HepG2 (cell line): ENCODE measurements around the gene LMX1B. TPM values are rescaled to one million over a fixed set of nuclear protein-coding genes. Genes with fewer than 3 reads are reported as not detected.

Source experiments
- CREBL2 ChIP-seq: sonication (generic); formaldehyde crosslinking; IDR thresholded peaks from 2 replicates; pipeline ENCODE4 v1.8.1; 2023; ENCODE audit warnings: missing genetic modification reagents, mild to moderate bottlenecking, borderline replicate concordance
- IKZF4 ChIP-seq: sonication (generic); formaldehyde crosslinking; IDR thresholded peaks from 2 replicates; pipeline ENCODE4 v1.5.1; 2020; ENCODE audit warnings: borderline replicate concordance, mild to moderate bottlenecking, low read depth, missing genetic modification reagents; ENCODE audit errors: not compliant biosample characterization
- IKZF5 ChIP-seq: IDR thresholded peaks from 2 replicates; pipeline ENCODE4 v1.6.1; 2018; ENCODE audit warnings: missing genetic modification reagents, mild to moderate bottlenecking, missing compliant biosample characterization
- JUNB ChIP-seq: sonication (generic); formaldehyde crosslinking; IDR thresholded peaks from 2 replicates; pipeline ENCODE4 v1.8.0; 2022; ENCODE audit warnings: missing genetic modification reagents, mild to moderate bottlenecking, borderline replicate concordance
- MBD4 ChIP-seq: IDR thresholded peaks from 2 replicates; pipeline ENCODE4 v1.6.1; 2012; ENCODE audit warnings: low read length, inconsistent platforms, borderline replicate concordance
- RERE ChIP-seq: IDR thresholded peaks from 2 replicates; pipeline ENCODE4 v1.6.1; 2016; ENCODE audit warnings: low read depth, missing genetic modification reagents, missing compliant biosample characterization
- TCF12 ChIP-seq, 2 experiments: fragments of 450-650 bp in 1 of 2; sonication (generic) in 1 of 2; formaldehyde crosslinking in 1 of 2; IDR thresholded peaks; 2 replicates each; pipeline versions ENCODE4 v1.6.1 to v1.8.0; 2017 to 2022; ENCODE audit warnings: antibody characterized with exemption in 1 of 2, mild to moderate bottlenecking in 1 of 2, missing genetic modification reagents in 1 of 2, moderate library complexity in 1 of 2
- TRAFD1 ChIP-seq: sonication (generic); formaldehyde crosslinking; IDR thresholded peaks from 2 replicates; pipeline ENCODE4 v1.5.1; 2020; ENCODE audit warnings: missing genetic modification reagents, mild to moderate bottlenecking, borderline replicate concordance
- ZNF3 ChIP-seq: IDR thresholded peaks from 2 replicates; pipeline ENCODE4 v1.7.0; 2017; ENCODE audit warnings: inconsistent platforms
- ZNF343 ChIP-seq: sonication (generic); formaldehyde crosslinking; IDR thresholded peaks from 2 replicates; pipeline ENCODE4 v1.4.0; 2020; ENCODE audit warnings: mild to moderate bottlenecking, missing genetic modification reagents
- ZNF619 ChIP-seq: sonication (generic); formaldehyde crosslinking; IDR thresholded peaks from 2 replicates; pipeline ENCODE4 v1.4.0; 2020; ENCODE audit warnings: mild to moderate bottlenecking, missing genetic modification reagents
- ZNF674 ChIP-seq: sonication (generic); formaldehyde crosslinking; IDR thresholded peaks from 2 replicates; pipeline ENCODE4 v1.5.0; 2020; ENCODE audit warnings: low read depth, mild to moderate bottlenecking, missing genetic modification reagents
- polyA plus RNA-seq, 8 experiments: library from polyadenylated mRNA; depleted of rRNA in 3 of 8; stranded (reverse) in 7 of 8; unstranded in 1 of 8; fragments of >200 nt; fragmentation: Illumina TruSeq in 4 of 8; extraction: Trizol in 4 of 8; gene quantifications; 2 replicates each; pipeline versions ENCODE4 v1.2.1 to v1.2.3, GENCODE V29; 2011 to 2016; ENCODE audit warnings: low read depth in 4 of 8, missing spikeins in 1 of 8, mixed read lengths in 1 of 8; ENCODE audit not compliant: insufficient read depth in 1 of 8
- total RNA-seq, 5 experiments: library from RNA; depleted of rRNA; stranded (reverse); fragments of >200 nt; fragmentation: Illumina TruSeq; extraction: Trizol; gene quantifications; 2 replicates each; pipeline ENCODE4 v1.2.3, GENCODE V29; 2016; ENCODE audit warnings: low read depth in 1 of 5

LMX1B gene
- total and polyA plus RNA-seq, 2 of the 13 experiments (the other 11 are each of a cell fraction or from before 2014, with no cell fraction given): not detected

GRCh38 chr9:126623314-126623666 is 9.6 kb downstream of the LMX1B start (continued):
- no peak for TF ChIP-seq RERE (CRISPR knock-in tag)
- TF ChIP-seq TCF12 (IDR thresholded peaks at IDR 0.05): no peak
- TF ChIP-seq TCF12 (CRISPR knock-in tag; IDR thresholded peaks at IDR 0.05): no peak
- TF ChIP-seq IKZF5 (CRISPR knock-in tag): no peak
- TF ChIP-seq ZNF343 (CRISPR knock-in tag): no peak
- TF ChIP-seq ZNF3 (CRISPR knock-in tag): no peak
- no peak for TF ChIP-seq IKZF4
- no peak for TF ChIP-seq CREBL2 (CRISPR knock-in tag)
- TF ChIP-seq TRAFD1 (CRISPR knock-in tag): no peak
- TF ChIP-seq JUNB (CRISPR knock-in tag): no peak
- TF ChIP-seq ZNF674 (CRISPR knock-in tag): no peak
- TF ChIP-seq ZNF619 (CRISPR knock-in tag): no peak
- TF ChIP-seq MBD4: no peak
